HG03135 (cell line): Measurements from ENCODE around the gene ADARB2.

Source experiments
- ATAC-seq: cut with Tn5 transposase; IDR thresholded peaks from one replicate; pipeline ENCODE4 v1.9.1; 2021; ENCODE audit warnings: mild to moderate bottlenecking, moderate library complexity; ENCODE audit not compliant: unreplicated experiment

ADARB2 gene

DNA sequence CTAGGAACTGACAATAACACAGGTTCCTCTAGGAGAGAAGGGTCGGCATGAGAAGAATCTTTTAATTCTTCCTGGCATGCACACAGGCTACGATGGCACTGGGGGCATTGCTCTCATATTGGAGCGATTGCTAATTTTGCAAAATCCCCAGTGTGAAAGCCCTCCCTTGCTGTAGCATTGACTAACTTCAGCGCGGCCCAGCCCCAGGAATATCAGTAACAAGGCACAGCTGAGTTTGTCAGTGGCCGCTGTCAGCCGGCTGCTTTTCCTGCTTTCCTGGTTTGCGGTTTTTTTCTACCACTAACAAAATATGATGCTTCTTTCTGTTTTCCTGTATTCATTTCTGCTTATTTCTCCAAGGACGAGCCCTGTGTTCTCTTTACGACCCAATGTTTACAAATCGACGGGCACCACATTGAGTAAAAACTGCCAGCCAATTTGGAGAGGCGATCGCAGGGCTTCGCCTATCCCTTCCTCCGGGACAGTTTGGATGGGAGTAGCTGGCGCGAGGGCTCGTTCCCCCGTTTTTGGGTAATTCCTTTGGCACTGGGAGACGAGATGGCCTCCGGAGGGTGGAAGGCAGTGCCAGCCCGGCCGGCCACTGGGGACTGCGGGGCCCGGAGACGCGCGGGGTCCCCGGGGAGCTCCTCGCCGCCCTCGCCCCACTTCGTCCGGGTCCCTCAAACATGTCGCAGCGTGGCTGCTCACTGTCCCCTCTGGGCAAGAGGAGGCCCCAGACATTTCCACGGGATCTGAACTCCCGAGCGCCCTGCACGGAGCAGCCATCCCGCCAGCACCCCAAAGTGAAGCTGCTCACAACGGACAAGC is 967 bp downstream of the ADARB2 start:
- no peak for ATAC-seq

DNA sequence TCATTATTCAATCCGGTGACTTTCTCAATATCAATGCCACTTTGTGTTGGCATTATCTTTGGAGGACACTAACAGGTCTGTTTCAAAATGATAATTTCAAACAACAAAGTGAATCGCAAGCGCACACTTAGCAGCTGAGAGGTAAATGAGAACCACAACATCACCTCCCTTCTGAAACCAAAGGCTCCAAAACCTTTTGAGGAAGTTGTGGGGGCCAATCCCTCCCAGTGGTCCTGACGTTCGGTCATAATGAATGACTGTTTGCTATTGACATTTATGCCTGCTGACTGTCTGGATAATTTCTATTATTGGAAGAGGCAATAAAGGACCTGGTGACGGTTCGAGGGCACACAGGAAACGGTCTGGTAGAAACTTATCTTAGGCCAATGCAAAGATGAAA is 1.8 kb downstream of the ADARB2 start:
- no peak for ATAC-seq

DNA sequence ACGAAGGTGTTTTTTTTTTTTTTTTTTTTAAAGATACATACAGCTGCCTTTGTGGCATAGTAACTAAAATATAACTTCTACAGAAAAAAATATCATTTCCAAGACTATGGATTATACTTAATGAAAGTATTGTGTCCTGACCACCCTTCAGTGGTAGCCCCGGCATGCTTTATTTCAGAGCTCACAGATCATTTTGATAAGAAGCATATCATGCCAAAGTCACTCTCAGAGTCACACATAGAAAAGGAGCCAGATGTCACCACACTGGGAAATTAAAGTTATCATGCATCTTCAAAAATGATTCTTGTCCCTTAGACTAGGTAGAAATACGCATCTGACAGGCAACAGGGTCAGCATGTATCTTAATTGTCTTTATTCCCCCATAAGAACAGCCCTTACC is 3.0 kb downstream of the ADARB2 start:
- no peak for ATAC-seq

DNA sequence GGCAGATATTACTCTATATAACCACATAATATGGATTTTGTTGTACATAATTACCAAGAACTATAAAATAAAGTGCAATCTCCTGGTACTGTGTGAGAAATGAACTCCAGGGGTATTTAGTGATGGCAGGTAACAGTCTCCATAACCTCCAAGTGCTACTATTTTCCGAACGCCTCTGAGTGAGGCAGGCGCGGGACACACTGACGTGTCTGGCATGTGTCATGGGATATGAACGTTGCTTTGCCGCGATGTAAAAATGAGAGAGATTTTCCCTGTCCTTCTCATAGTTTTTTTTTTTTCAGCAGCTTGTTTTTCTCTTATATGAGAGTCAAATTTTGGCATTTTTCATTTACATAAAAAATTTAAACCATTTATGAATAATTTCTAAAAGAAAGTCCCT is 3.6 kb downstream of the ADARB2 start:
- ATAC-seq, result no peak

DNA sequence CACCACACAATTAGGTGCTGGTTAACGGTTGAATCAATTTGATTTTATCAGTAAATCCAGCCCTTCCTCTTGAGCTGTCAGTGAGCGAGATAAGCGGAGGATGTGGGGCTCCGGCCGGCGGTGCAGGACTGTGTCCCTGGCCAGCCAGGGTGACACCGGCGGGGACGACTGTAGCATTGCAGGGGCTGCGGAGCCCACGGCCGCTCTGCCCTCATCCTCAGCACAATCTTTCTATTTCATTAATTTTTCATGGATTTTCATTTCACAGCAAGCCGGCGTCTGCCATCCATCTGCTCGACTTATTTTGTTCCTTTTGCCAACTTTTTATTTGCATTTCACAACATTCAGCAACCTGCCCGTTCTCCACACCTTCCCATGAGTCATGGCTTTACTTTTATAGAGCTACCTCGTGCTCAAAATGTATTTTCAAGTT is 4.7 kb downstream of the ADARB2 start:
- ATAC-seq, result no peak

DNA sequence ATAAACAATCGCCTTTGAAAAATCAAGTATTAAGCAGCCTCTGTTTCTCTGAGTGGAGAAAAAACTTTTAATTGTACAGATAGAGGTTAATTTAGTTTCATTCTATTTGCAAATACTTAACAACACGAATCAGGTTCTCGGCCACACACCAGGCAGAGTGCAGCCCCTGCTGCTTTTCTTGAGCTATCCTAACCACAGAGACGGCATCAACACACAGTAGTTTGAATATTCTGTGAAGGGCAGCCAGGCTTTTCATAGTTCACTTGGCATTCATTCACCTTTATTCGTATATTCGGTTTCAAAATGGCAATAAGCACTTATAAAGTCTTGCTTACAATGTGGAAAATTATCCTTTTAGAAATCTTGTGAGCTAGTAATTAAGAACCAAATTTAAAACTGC is 5.7 kb downstream of the ADARB2 start:
- ATAC-seq, result no peak

DNA sequence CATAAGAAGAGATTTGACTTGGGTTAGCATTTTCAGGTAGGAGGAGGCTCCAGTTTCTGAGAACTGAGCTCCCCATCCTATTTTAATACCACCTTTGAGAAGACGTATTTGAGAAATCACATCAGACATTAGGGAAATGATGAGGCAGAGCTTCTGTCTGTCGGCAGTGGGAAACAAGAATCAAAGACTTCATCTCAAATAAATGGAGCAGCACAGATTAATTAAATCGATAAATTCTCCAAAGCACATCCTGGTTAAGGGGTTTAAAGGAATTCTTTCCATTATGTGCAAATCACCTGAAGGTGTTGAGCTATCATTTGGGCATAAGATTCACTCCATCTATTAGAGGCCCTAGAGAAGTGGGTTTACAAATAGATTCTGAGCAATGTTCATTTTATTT is 7.6 kb downstream of the ADARB2 start:
- ATAC-seq, result no peak

DNA sequence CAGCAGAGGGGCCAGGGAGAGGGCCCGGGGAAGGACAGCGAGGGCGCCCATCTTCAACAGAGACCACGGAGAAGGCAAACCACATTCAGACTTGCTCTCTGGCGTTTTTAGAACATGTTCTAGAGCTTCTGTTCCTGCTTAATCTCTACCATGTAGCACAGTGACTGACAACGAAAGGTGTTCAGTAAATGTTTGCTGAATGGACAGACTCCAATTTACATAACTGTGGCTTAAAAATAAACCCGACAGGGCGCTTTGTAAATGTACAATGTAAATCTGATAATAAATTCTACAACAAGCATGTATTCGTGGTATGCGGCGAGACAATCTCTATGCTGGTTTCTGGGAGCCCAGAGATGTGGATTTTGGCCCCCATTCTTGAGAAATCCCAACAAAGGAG is 10.5 kb downstream of the ADARB2 start:
- no peak for ATAC-seq

DNA sequence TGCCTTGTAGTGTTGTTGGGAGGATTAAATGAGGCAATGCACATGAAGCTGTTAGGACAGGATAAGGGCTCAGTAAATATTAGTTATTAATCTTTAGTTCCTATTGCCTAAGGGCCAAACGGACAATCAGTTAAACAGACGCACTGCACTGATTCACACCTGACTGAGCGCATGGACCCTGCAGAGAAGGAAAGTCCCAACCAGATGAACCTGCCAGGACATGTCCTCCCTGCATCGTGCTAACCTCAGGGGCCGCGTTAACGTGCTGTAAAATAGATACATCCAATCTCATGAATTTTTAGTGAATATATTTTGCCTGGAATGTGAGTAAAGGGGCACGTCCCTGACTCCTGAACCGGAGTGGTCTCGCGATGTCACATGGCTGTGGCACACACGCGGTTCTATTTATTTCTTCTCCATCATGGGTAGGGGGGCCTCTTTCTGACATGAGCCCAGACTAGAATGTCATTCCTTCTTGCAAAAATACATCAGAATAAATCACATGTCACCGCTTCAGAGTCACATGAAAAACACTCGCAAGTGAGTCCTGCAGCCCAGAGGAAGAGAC is 12.3 kb downstream of the ADARB2 start:
- no peak for ATAC-seq

DNA sequence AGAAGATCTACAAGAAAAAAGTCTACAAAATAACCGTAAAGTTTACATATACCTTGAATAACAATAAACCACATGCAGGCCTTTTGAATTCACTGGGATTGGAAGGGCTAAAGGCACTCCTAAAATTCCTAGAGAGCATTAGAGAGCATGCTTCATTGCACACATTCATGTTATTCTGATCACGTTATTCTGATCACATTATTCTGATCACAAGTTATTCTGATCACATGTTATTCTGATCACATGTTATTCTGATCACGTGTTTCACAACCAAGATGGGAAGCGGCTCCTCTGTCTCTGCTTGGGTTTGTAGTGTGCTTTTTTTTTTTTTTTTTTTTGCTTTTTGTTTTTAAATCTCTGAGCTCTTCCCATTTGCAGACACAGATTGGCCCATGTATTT is 20.5 kb downstream of the ADARB2 start:
- ATAC-seq, result no peak

DNA sequence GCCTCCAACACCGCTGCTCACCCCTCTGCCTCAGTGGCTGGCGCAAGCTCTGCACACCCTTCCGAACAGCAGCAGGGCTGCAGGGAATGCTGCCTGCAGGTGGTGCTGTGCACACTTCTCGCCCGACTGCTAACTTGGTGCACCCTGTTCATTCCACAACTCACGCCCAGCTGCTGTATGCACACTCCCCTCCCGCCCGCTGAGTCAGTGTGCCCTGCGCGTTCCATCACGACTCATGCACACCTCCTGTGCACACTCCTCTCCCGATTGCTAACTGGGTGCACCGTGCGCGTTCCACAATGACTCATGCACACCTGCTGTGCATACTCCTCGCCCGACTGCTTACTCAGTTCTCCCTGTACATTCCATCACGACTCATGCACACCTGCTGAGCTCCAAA is 21.5 kb downstream of the ADARB2 start:
- ATAC-seq, result no peak

DNA sequence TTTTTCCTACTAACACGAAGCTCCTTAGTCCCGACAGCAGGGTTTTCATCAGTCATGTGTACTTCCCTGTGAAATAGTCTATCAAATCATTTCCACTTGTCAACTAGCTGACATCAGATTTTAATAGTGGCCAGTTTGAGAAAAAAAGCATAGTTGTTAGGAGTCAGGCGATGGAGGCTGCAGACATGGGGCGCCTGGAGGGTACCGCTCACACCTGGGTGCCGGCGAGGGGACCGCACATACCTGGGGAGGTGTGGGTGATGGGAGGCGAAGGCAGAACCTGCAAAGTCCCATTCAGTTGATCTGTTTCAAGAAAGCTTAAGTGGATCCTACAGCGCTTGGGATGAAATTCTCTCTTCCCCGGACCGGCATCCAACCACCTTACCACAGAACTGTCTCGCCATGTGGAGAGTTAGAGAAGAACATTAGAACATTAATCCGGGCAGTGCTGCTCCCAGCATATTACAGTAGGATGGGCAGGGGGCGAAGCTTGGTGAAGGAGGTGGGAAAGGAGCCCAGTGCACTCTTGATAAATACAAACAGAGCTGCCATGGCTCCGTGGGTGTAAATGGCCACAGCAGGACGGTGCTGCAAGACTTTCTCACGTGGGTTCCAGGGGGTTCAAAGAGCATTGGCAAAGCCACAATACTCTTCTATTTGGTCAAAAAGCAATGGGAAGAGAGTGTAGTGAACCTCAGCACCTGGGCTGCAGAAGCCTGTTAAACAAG is 24.2 kb downstream of the ADARB2 start:
- no peak for ATAC-seq

DNA sequence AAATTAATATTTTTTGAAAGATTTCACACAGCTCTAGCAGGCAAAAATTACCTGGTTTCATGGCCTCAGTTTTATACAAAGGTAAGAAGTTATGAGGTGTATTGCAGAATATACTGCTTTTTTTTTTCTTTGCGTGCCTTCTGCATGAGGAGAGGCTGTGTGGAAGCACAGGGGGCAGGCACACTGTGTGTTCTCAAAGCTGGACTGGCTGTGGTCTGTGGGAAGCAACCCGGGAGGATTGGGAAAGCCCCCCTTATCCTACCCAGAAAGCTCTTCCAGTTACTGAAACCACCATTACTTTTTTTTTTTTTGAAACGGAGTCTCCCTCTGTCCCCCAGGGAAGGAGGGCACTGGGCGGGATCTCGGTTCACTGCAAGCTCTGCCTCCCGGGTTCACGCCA is 25.0 kb downstream of the ADARB2 start:
- ATAC-seq, result no peak

DNA sequence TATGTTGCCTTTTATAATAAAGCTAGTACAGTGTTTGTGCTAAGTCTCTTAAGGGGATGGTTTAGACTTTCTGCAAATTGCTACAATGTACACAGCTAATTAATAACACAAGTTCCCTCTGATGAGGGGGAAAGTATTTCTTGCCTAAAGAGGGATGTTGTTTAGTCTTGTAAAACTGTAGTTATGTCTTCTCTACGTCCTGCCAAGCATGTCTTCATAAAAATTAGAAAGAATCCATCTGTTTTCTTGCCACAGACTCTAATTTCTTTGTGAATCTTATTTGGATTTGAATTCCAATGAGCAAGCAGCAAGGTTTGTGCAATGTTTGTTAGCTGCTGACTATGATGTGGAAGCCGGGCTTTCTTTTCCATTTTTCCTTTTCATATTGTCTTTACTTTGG is 28.2 kb downstream of the ADARB2 start:
- ATAC-seq, result no peak

DNA sequence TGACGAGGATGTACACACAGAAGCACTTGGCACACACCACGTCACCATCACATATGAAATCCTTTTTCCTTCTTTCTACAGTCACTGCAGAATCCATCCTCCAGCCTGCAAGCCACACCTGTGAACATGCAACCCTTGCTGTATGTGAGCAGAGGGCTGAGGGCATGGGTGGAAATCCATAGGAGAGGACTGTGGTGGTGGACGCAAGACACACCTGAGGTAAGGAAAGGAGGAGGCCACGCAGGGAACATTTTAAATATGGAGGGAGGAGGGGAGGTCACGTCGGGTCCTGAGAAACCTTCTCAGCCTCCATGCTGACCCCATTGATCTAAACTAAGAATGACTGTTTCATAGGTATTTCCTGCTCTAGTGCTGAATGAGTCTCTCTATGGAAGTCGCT is 28.6 kb downstream of the ADARB2 start:
- no peak for ATAC-seq

DNA sequence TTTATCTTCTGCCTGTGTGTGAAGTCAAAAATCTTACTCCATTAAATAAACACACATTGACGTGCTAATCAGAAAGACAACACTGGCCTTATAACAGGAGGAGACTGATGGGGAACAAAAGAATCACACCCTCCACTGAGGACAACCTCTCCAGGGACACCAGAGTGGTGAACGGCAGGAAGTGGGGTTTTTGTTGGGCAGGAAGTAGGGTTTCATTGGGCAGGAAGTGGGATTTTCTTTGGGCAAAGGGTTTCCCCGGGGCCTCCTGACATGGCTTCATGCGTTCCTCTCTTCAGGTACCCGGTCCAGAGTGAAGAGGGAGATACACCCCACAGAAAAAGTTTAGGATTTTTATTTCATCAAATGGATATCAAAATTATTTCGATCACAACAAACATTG is 30.6 kb downstream of the ADARB2 start:
- ATAC-seq, result no peak

DNA sequence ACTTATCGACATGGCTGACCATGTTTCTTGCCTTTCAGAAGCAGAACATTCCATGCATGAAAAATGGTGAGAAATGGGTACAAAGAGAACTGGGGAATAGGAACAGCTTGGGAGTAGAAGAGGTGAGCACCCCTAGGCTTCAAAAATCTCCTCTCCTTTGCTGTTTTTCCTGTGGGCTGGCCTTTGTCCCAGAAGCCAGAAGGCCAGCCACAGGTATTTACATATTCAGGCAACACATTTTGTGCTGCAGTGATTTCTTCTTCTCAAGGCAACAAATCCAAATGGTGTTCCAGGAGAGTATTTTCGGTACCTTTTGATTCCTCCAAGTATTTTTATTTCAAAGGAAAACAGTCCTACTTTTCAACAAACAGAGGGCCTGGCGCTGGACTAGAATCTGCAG is 31.1 kb downstream of the ADARB2 start:
- no peak for ATAC-seq

DNA sequence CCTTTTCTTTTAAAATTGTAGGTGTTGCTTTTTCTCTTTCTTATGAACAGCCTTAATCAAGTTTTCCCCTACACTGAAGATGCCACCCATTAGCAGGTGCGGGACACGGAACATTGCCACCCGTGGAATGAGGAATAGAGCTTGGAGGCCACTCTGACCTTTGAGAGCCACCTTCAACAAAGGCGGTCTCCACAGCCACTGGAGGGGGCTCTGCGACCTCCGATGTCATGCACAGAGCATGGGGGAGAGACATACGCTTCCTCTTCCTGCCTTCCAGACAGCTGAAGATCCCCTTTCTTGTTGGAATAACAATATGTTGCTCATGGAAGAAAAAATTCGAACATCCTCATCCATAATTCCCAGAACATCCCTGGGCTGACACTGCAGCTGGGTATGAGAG is 39.1 kb downstream of the ADARB2 start:
- no peak for ATAC-seq

DNA sequence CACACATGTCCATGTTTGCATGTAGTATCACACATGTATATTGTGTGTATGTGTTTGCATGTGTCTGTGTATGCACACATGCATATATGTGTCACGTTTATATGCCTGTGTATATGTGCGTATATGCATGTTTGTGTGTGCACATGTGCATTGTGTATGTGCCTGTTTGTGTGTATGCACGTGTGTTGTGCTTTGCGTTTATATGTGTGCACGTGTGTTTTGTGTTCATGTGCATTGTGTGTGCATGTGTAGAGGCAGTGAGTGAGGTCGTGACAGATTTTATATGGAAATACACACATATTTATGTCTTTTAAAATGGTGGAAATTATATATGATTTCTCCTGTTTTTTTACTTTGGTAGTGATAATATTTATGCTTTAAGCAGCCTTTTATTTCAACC is 41.2 kb downstream of the ADARB2 start:
- no peak for ATAC-seq

DNA sequence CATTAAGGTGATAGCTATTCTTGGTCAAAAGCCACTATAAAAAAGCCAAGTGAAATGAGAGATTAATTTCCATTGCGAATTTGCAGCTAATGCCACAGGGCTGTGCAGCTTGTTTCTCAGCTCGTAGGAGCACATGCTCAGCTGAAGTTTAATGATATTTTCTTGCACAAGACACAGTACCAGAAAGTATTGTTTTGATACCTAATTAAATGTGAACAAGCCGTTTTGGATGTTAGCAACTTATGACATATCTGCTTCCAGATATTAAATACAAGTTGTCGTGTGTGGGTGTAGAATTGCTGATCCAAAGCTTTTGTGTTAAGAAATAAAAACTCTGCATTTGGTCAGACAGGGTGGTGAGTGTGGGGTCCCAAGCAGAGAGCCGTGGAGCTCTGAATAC is 47.2 kb downstream of the ADARB2 start:
- no peak for ATAC-seq

DNA sequence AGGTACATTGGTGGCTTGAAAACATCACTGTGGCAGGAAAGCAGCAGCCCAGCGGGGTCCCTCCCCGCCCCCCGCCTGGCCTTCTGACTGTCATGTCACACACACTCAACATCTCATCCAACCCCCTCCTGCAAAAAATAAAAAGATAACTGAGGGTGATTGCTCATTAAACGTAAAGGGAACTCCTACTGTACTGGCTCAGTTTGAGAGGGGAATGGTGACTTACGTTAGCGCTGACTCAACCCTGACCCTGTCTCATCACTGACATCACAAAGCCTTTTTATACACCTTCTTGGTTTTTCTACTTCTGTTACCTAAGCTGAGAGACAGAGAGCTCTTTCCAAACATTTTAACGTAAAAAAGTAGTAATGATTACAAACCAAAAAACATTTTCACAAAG is 48.8 kb downstream of the ADARB2 start:
- ATAC-seq, result no peak

DNA sequence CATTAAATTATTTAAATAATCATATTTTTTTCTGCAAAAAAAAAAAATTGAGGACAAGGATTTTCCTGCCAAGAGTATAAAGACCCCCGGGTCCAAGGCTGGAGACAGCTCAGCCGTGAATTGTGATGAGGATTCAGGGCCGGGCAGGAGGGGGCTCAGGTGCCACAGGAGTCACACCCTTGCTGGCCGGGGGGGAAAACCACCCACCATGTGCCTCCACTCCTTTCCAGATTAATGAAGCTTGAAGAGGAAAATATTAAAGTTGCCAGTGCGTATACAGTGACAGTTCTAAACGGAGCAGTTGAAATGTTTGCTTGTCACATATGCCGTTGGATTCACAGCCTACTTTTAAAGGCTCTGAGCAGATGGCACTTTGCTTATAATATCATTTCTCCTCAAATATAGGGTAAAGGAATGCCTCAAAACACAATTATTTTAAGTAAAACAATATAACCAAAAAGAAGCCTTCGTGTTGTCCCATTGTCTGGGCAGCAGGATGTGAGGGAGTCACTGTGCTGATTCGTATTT is 49.6 kb downstream of the ADARB2 start:
- no peak for ATAC-seq
